ENCODE measurements around the gene KIRREL3. TPM values are rescaled to one million over a fixed set of nuclear protein-coding genes. Genes with fewer than 3 reads are reported as not detected.

KIRREL3 gene
- total and polyA plus RNA-seq, 10 donors, result 0.50 to 5.4 (median 2.0) TPM

GRCh38 chr11:126951465-126951864 lies 49.1 kb downstream of the KIRREL3 start:
- Histone ChIP-seq H3K4me1 (no peaks in the 10 kb centered on the region), H3K9me3 (no peaks in the 10 kb centered on the region), H3K27me3 (replicated peaks in 1 of 7) (peaks cover 0 to 7% (median 0%) of the 10 kb centered on the region in 7 donors), H3K27ac (no peak overlapping the region), H3K4me3 (no peak overlapping the region), H3K36me3 (no peaks in the 10 kb centered on the region)
- no peak for DNase-seq
- 66 to 81% (median 70%) methylated on average over 3 of the region's 3 CpGs for WGBS, 5 donors
- TF ChIP-seq POLR2A (IDR thresholded peaks at IDR 0.05), result no peak
- TF ChIP-seq POLR2AphosphoS5 (IDR thresholded peaks at IDR 0.05), result no peak
- TF ChIP-seq CTCF (IDR thresholded peaks at IDR 0.05 in 8 of 11, conservative IDR thresholded peaks at IDR 0.05 in 3 of 11), result no peak
- intact Hi-C loops (cut with DNase I; ENCODE audit: low total_unique reads), result no loop called here

GRCh38 chr11:126949066-126949891 lies 51.3 kb downstream of the KIRREL3 start:
- no peak for DNase-seq
- H3K4me3 ChIP-seq, result no peak overlapping the region
- H3K36me3 ChIP-seq, result no peaks in the 10 kb centered on the region
- WGBS, 5 donors, result 76 to 84% (median 82%) methylated on average over 6 of the region's 6 CpGs
- no peaks in the 10 kb centered on the region for H3K4me1 ChIP-seq
- H3K27me3 ChIP-seq (replicated peaks in 1 of 7), result no peaks in the 10 kb centered on the region
- H3K27ac ChIP-seq, result no peak overlapping the region
- H3K9me3 ChIP-seq, result no peaks in the 10 kb centered on the region
- TF ChIP-seq CTCF (IDR thresholded peaks at IDR 0.05 in 8 of 11, conservative IDR thresholded peaks at IDR 0.05 in 3 of 11) (no peak), POLR2A (IDR thresholded peaks at IDR 0.05) (no peak), POLR2AphosphoS5 (IDR thresholded peaks at IDR 0.05) (no peak)
- intact Hi-C loops (cut with DNase I; ENCODE audit: low total_unique reads), result no loop called here

- intact Hi-C loops (cut with DNase I; ENCODE audit: low total_unique reads), result no loop called here
- WGBS, 5 donors, result 52 to 75% (median 67%) methylated on average over 1 of the region's 1 CpG
- no peak overlapping the region for H3K4me3 ChIP-seq
Observed at GRCh38 chr11:126948563-126948962, 52.0 kb downstream of the KIRREL3 start.

More at GRCh38 chr11:126948563-126948962, 52.0 kb downstream of the KIRREL3 start:
- Histone ChIP-seq H3K27ac (no peak overlapping the region), H3K4me1 (no peaks in the 10 kb centered on the region), H3K27me3 (replicated peaks in 1 of 7) (no peaks in the 10 kb centered on the region), H3K9me3 (no peaks in the 10 kb centered on the region), H3K36me3 (no peaks in the 10 kb centered on the region)
- no peak for DNase-seq
- TF ChIP-seq CTCF (IDR thresholded peaks at IDR 0.05 in 8 of 11, conservative IDR thresholded peaks at IDR 0.05 in 3 of 11), result no peak
- TF ChIP-seq POLR2A (IDR thresholded peaks at IDR 0.05), result no peak
- no peak for TF ChIP-seq POLR2AphosphoS5 (IDR thresholded peaks at IDR 0.05)
